Right atrium auricular region (tissue), 2 donors: ENCODE results near the gene NUDT4. TPM values are rescaled to one million over a fixed set of nuclear protein-coding genes. Genes with fewer than 3 reads are reported as not detected.
A peak's percentile ranks its signal among the peaks of the same experiment; 100 is the strongest.
"Not testable (repeated sequence)": the region's sequence is repeated elsewhere in the genome, so short reads cannot be mapped to it uniquely, and the experiment has no call there.

Experiments
- DNase-seq: peaks from one replicate; pipeline ENCODE4 v3.0.0-alpha.2; 2019; ENCODE audit warnings: low spot score
- H3K27ac ChIP-seq, 2 donors: fragments of 200-600 bp; sonication (generic); 1 replicate in 1 of 2; 2 replicates in 1 of 2; pipeline ENCODE4 v1.5.1; 2016 to 2019
- H3K27me3 ChIP-seq, 2 donors: fragments of 200-600 bp; sonication (generic); one replicate each; pipeline versions ENCODE4 v1.5.1 to v1.6.0; 2017 to 2019
- H3K36me3 ChIP-seq: fragments of 200-600 bp; sonication (generic); one replicate; pipeline ENCODE4 v1.5.1; 2016
- H3K4me1 ChIP-seq, 2 donors: fragments of 200-600 bp; sonication (generic); one replicate each; pipeline versions ENCODE4 v1.5.1 to v1.6.0; 2017 to 2019
- H3K4me3 ChIP-seq, 2 donors: fragments of 200-600 bp; sonication (generic); 1 replicate in 1 of 2; 2 replicates in 1 of 2; pipeline ENCODE4 v1.5.1; 2017 to 2019; ENCODE audit warnings: mild to moderate bottlenecking in 1 of 2, moderate library complexity in 1 of 2
- H3K9me3 ChIP-seq, 2 donors: fragments of 200-600 bp; sonication (generic); one replicate each; pipeline ENCODE4 v1.5.1; 2019
- CTCF ChIP-seq, 2 donors: fragments of 200-600 bp; sonication (generic); IDR thresholded peaks; one replicate each; pipeline ENCODE4 v1.5.1; 2019; ENCODE audit warnings: antibody characterized with exemption in 2 of 2
- total RNA-seq, 2 donors: library from RNA; depleted of rRNA; stranded (reverse); fragments of >200 nt; gene quantifications; one replicate each; pipeline ENCODE4 v1.1.0, GENCODE V29; 2016

NUDT4 gene
- total RNA-seq, 2 donors from 2014 or later: 103 to 158 TPM

GRCh38 chr12:93387780-93388179 lies 10.1 kb downstream of the NUDT4 start:
- Histone ChIP-seq H3K36me3 (peaks cover 4% of the 10 kb centered on the region), H3K4me3 (no peak overlapping the region), H3K27me3 (no peaks in the 10 kb centered on the region), H3K4me1 (peaks cover 0 to 66% of the 10 kb centered on the region in 2 donors), H3K27ac (peak overlapping the region in 1 of 2 donors; percentile 30), H3K9me3 (no peaks in the 10 kb centered on the region)
- no peak for DNase-seq
- no peak for TF ChIP-seq CTCF (IDR thresholded peaks at IDR 0.05)

GRCh38 chr12:93390031-93390430 lies 12.3 kb downstream of the NUDT4 start:
- peak overlapping the region; percentile 52 to 64 for H3K27ac ChIP-seq
- peaks cover 4% of the 10 kb centered on the region for H3K36me3 ChIP-seq
- no peak for TF ChIP-seq CTCF (IDR thresholded peaks at IDR 0.05)
- no peaks in the 10 kb centered on the region for H3K27me3 ChIP-seq
- peaks cover 0 to 55% of the 10 kb centered on the region in 2 donors for H3K4me1 ChIP-seq
- DNase-seq: no peak
- H3K4me3 ChIP-seq: no peak overlapping the region
- no peaks in the 10 kb centered on the region for H3K9me3 ChIP-seq

- no peak for TF ChIP-seq CTCF (IDR thresholded peaks at IDR 0.05)
- Histone ChIP-seq H3K9me3 (no peaks in the 10 kb centered on the region), H3K4me3 (no peak overlapping the region), H3K36me3 (peaks cover 10% of the 10 kb centered on the region), H3K27me3 (no peaks in the 10 kb centered on the region), H3K27ac (peak overlapping the region; percentile 52 to 64), H3K4me1 (peaks cover 0 to 48% of the 10 kb centered on the region in 2 donors)
- DNase-seq: no peak
Measured at GRCh38 chr12:93390549-93391297, 13.0 kb downstream of the NUDT4 start.

- no peak overlapping the region for H3K4me3 ChIP-seq
- H3K9me3 ChIP-seq: no peaks in the 10 kb centered on the region
- H3K27ac ChIP-seq: no peak overlapping the region
- H3K4me1 ChIP-seq: peaks cover 0 to 38% of the 10 kb centered on the region in 2 donors
- DNase-seq: no peak
- H3K27me3 ChIP-seq: no peaks in the 10 kb centered on the region
- H3K36me3 ChIP-seq: peaks cover 35% of the 10 kb centered on the region
- TF ChIP-seq CTCF (IDR thresholded peaks at IDR 0.05): no peak
Measured at GRCh38 chr12:93393425-93393824, 15.7 kb downstream of the NUDT4 start.

- Histone ChIP-seq H3K4me3 (no peak overlapping the region), H3K27ac (peak overlapping the region in 1 of 2 donors; percentile 29), H3K4me1 (peaks cover 0 to 21% of the 10 kb centered on the region in 2 donors), H3K36me3 (peaks cover 39% of the 10 kb centered on the region), H3K9me3 (no peaks in the 10 kb centered on the region), H3K27me3 (no peaks in the 10 kb centered on the region)
- TF ChIP-seq CTCF (IDR thresholded peaks at IDR 0.05): no peak
- no peak for DNase-seq
Measured at GRCh38 chr12:93397412-93397811, 19.7 kb downstream of the NUDT4 start.

GRCh38 chr12:93399183-93399863 lies 21.6 kb downstream of the NUDT4 start:
- H3K4me3 ChIP-seq, H3K9me3 ChIP-seq, DNase-seq, H3K27me3 ChIP-seq, H3K27ac ChIP-seq: not testable (repeated sequence)
- H3K36me3 ChIP-seq: peaks cover 39% of the 10 kb centered on the region
- peaks cover 0 to 12% of the 10 kb centered on the region in 2 donors for H3K4me1 ChIP-seq
